H1 (cell line): Measurements from ENCODE around the gene PLEKHM3. TPM values are rescaled to one million over a fixed set of nuclear protein-coding genes. Genes with fewer than 3 reads are reported as not detected.

Experiments used
- CTCF ChIA-PET: fragments of 300-600 bp; sonication (Branson Sonifier 250); formaldehyde crosslinking; loops from one replicate; lab custom pipeline; 2021; ENCODE audit not compliant: partially characterized antibody; lab: Charles Lee
- POLR2A ChIA-PET: fragments of 300-600 bp; sonication (Branson Sonifier 250); formaldehyde crosslinking; loops from one replicate; lab custom pipeline; 2021; ENCODE audit warnings: inconsistent platforms; ENCODE audit not compliant: partially characterized antibody; lab: Charles Lee
- DNase-seq, 2 experiments: peaks; one replicate each; pipeline versions ENCODE4 v3.0.0 to v3.0.0-alpha.2; 2010 to 2022; ENCODE audit warnings: low spot score in 2 of 2, low read depth in 1 of 2, mixed read lengths in 1 of 2
- FAIRE-seq: peaks from 2 replicates; lab custom pipeline; 2011; peaks lifted over from hg19 to GRCh38; lab: Jason Lieb, UNC
- H2AFZ ChIP-seq: 2 replicates; pipeline ENCODE4 v1.8.1; 2012; ENCODE audit warnings: low read length, inconsistent platforms
- H2AK5ac ChIP-seq: 2 replicates; pipeline ENCODE4 v1.6.1; 2013; ENCODE audit warnings: low read depth, low read length
- H2BK120ac ChIP-seq: replicated peaks from 2 replicates; pipeline ENCODE3; 2013; ENCODE audit warnings: low read depth, low read length, inconsistent platforms
- H2BK12ac ChIP-seq: 2 replicates; pipeline ENCODE4 v1.6.1; 2013; ENCODE audit warnings: low read depth, low read length
- H2BK15ac ChIP-seq: 2 replicates; pipeline ENCODE4 v1.6.1; 2013; ENCODE audit warnings: low read length
- H2BK20ac ChIP-seq: 2 replicates; pipeline ENCODE4 v1.6.1; 2013; ENCODE audit warnings: low read length
- H2BK5ac ChIP-seq: 2 replicates; pipeline ENCODE4 v1.6.1; 2013; ENCODE audit warnings: low read depth, low read length
- H3K14ac ChIP-seq: 2 replicates; pipeline ENCODE4 v1.6.1; 2013; ENCODE audit warnings: inconsistent platforms; ENCODE audit not compliant: insufficient read length
- H3K18ac ChIP-seq: 2 replicates; pipeline ENCODE4 v1.6.1; 2013; ENCODE audit warnings: low read length; ENCODE audit errors: extremely low read depth
- H3K23ac ChIP-seq: 2 replicates; pipeline ENCODE4 v1.6.1; 2013; ENCODE audit warnings: inconsistent platforms; ENCODE audit not compliant: insufficient read length
- H3K23me2 ChIP-seq: 2 replicates; pipeline ENCODE4 v1.6.1; 2013; ENCODE audit warnings: low read depth, low read length
- H3K27ac ChIP-seq: 2 replicates; pipeline ENCODE4 v1.6.1; 2011; ENCODE audit warnings: low read depth, low read length, inconsistent platforms
- H3K27me3 ChIP-seq, 4 experiments: replicated peaks in 1 of 4; 1 replicate in 1 of 4; 2 replicates in 3 of 4; pipeline versions ENCODE4 v1.6.1 to v1.8.1; 2011 to 2013; ENCODE audit warnings: low read length in 3 of 4, mild to moderate bottlenecking in 3 of 4, inconsistent platforms in 2 of 4, mixed read lengths in 2 of 4, moderate library complexity in 1 of 4; ENCODE audit not compliant: control insufficient read depth in 3 of 4, insufficient read depth in 3 of 4; ENCODE audit errors: extremely low read depth in 1 of 4
- H3K36me3 ChIP-seq, 4 experiments: 2 replicates each; pipeline versions ENCODE4 v1.6.1 to v1.8.1; 2011 to 2013; ENCODE audit warnings: mild to moderate bottlenecking in 4 of 4, low read length in 3 of 4, moderate library complexity in 2 of 4, control low read depth in 1 of 4, inconsistent platforms in 1 of 4; ENCODE audit not compliant: insufficient read depth in 4 of 4, control insufficient read depth in 2 of 4
- H3K4ac ChIP-seq: replicated peaks from 2 replicates; pipeline ENCODE3; 2013; ENCODE audit warnings: low read length, low read depth, mixed read lengths, inconsistent platforms; ENCODE audit not compliant: insufficient read length
- H3K4me1 ChIP-seq, 4 experiments: replicated peaks in 1 of 4; 1 replicate in 1 of 4; 2 replicates in 3 of 4; pipeline versions ENCODE4 v1.6.1 to v1.8.1; 2011 to 2013; ENCODE audit warnings: low read length in 3 of 4, inconsistent platforms in 2 of 4, mixed read lengths in 1 of 4; ENCODE audit not compliant: insufficient read depth in 4 of 4, control insufficient read depth in 3 of 4
- H3K4me2 ChIP-seq, 2 experiments: 2 replicates each; pipeline versions ENCODE4 v1.6.1 to v1.8.1; 2011 to 2013; ENCODE audit warnings: low read depth in 2 of 2, low read length in 2 of 2, control low read depth in 1 of 2, inconsistent platforms in 1 of 2, mild to moderate bottlenecking in 1 of 2; ENCODE audit not compliant: insufficient read depth in 1 of 2
- H3K4me3 ChIP-seq, 4 experiments: fragments of 200-600, 300-600 bp in 1 of 4; sonication (generic), shearing (Covaris generic), sonication (Bioruptor Twin) in 1 of 4; 2 replicates each; pipeline versions ENCODE4 v1.5.1 to v1.8.1; 2011 to 2016; ENCODE audit warnings: low read length in 4 of 4, low read depth in 3 of 4, control low read depth in 2 of 4, inconsistent platforms in 2 of 4, mild to moderate bottlenecking in 2 of 4, mixed read lengths in 1 of 4, moderate library complexity in 1 of 4; ENCODE audit not compliant: insufficient read depth in 2 of 4; ENCODE audit errors: extremely low read depth in 1 of 4
- H3K56ac ChIP-seq: replicated peaks from 2 replicates; pipeline ENCODE3; 2013; ENCODE audit warnings: low read depth, mild to moderate bottlenecking, mixed read lengths, low read length, inconsistent platforms; ENCODE audit not compliant: insufficient read length
- H3K79me1 ChIP-seq: 2 replicates; pipeline ENCODE4 v1.6.1; 2013; ENCODE audit warnings: low read depth, low read length, control low read depth
- H3K79me2 ChIP-seq, 2 experiments: 2 replicates each; pipeline versions ENCODE4 v1.6.1 to v1.8.1; 2012 to 2013; ENCODE audit warnings: low read length in 2 of 2, mild to moderate bottlenecking in 2 of 2, inconsistent platforms in 1 of 2; ENCODE audit not compliant: insufficient read depth in 2 of 2, control insufficient read depth in 1 of 2
- H3K9ac ChIP-seq, 4 experiments: replicated peaks in 1 of 4; 1 replicate in 1 of 4; 2 replicates in 3 of 4; pipeline versions ENCODE4 v1.6.1 to v1.8.1; 2011 to 2013; ENCODE audit warnings: low read depth in 3 of 4, low read length in 3 of 4, control low read depth in 2 of 4, mild to moderate bottlenecking in 2 of 4, moderate library complexity in 2 of 4, inconsistent platforms in 1 of 4; ENCODE audit errors: extremely low read depth in 1 of 4
- H3K9me3 ChIP-seq, 2 experiments: 2 replicates each; pipeline versions ENCODE4 v1.6.1 to v1.8.1; 2012 to 2013; ENCODE audit warnings: mild to moderate bottlenecking in 2 of 2, moderate library complexity in 2 of 2, control low read depth in 1 of 2, inconsistent platforms in 1 of 2, low read depth in 1 of 2, low read length in 1 of 2, mixed read lengths in 1 of 2; ENCODE audit not compliant: insufficient read depth in 2 of 2
- H4K20me1 ChIP-seq, 2 experiments: replicated peaks in 1 of 2; 2 replicates each; pipeline versions ENCODE3 to v1.8.1; 2011 to 2013; ENCODE audit warnings: inconsistent platforms in 2 of 2, low read length in 2 of 2, mild to moderate bottlenecking in 1 of 2; ENCODE audit not compliant: insufficient read depth in 2 of 2, control insufficient read depth in 1 of 2
- H4K5ac ChIP-seq: 2 replicates; pipeline ENCODE4 v1.6.1; 2013; ENCODE audit warnings: low read length, low read depth, mixed read lengths, inconsistent platforms; ENCODE audit not compliant: insufficient read length
- H4K8ac ChIP-seq: 2 replicates; pipeline ENCODE4 v1.8.0; 2013; ENCODE audit warnings: mild to moderate bottlenecking, moderate library complexity, low read length, inconsistent platforms; ENCODE audit not compliant: insufficient read depth; ENCODE audit errors: extremely low read depth
- H4K91ac ChIP-seq: replicated peaks from 2 replicates; pipeline ENCODE3; 2013; ENCODE audit warnings: low read length, mixed read lengths, inconsistent platforms; ENCODE audit not compliant: insufficient read length
- ATF2 ChIP-seq: IDR thresholded peaks from 2 replicates; pipeline ENCODE4 v1.6.1; 2012; ENCODE audit warnings: low read length, inconsistent platforms
- BCL11A ChIP-seq, 2 experiments: IDR thresholded peaks; one replicate each; pipeline ENCODE4 v1.6.1; 2011; ENCODE audit warnings: low read depth in 2 of 2, low read length in 2 of 2, mild to moderate bottlenecking in 2 of 2
- BRCA1 ChIP-seq: IDR thresholded peaks from 2 replicates; pipeline ENCODE4 v1.6.1; 2012; ENCODE audit warnings: low read depth, low read length, improper control_type of control experiment
- CBX5 ChIP-seq: fragments of 300-800, 300-1000 bp; sonication (generic); IDR thresholded peaks from 2 replicates; pipeline ENCODE4 v1.7.1; 2016; ENCODE audit warnings: antibody characterized with exemption, low read length, low read depth
- CHD2 ChIP-seq: IDR thresholded peaks from 2 replicates; pipeline ENCODE4 v1.6.1; 2012; ENCODE audit warnings: low read length, improper control_type of control experiment
- CREB1 ChIP-seq: IDR thresholded peaks from 2 replicates; pipeline ENCODE4 v1.6.1; 2012; ENCODE audit warnings: inconsistent platforms
- HDAC6 ChIP-seq: IDR thresholded peaks from one replicate; pipeline ENCODE4 v1.7.1; 2012; ENCODE audit warnings: low read depth, mild to moderate bottlenecking, inconsistent platforms, low read length, moderate library complexity
- JUND ChIP-seq: IDR thresholded peaks from 2 replicates; pipeline ENCODE4 v1.6.1; 2011; ENCODE audit warnings: mild to moderate bottlenecking, improper control_type of control experiment, low read length
- KDM1A ChIP-seq: fragments of 200-600, 300-600 bp; sonication (generic); IDR thresholded peaks from 2 replicates; pipeline ENCODE4 v1.7.1; 2016; ENCODE audit warnings: mild to moderate bottlenecking, low read length, borderline replicate concordance
- KDM5A ChIP-seq: fragments of 200-600 bp; IDR thresholded peaks from 2 replicates; pipeline ENCODE4 v1.7.1; 2012; ENCODE audit warnings: mild to moderate bottlenecking, low read length, inconsistent platforms, mixed read lengths
- POLR2A ChIP-seq, 2 experiments: IDR thresholded peaks; 1 replicate in 1 of 2; 2 replicates in 1 of 2; pipeline ENCODE4 v1.6.1; 2011; ENCODE audit warnings: low read depth in 2 of 2, low read length in 2 of 2, mild to moderate bottlenecking in 2 of 2; ENCODE audit errors: control extremely low read depth in 1 of 2
- RFX5 ChIP-seq: IDR thresholded peaks from 2 replicates; pipeline ENCODE4 v1.6.1; 2011; ENCODE audit warnings: low read depth, low read length, improper control_type of control experiment, borderline replicate concordance
- SP4 ChIP-seq: IDR thresholded peaks from 2 replicates; pipeline ENCODE4 v1.6.1; 2012; ENCODE audit warnings: low read length, inconsistent platforms
- TCF12 ChIP-seq: IDR thresholded peaks from 2 replicates; pipeline ENCODE4 v1.6.1; 2011; ENCODE audit warnings: low read depth, mild to moderate bottlenecking, low read length
- TEAD4 ChIP-seq: IDR thresholded peaks from 2 replicates; pipeline ENCODE4 v1.6.1; 2012; ENCODE audit warnings: low read depth, low read length, inconsistent platforms, mixed read lengths
- WGBS, 2 experiments: shearing (Covaris generic) in 1 of 2; methylation state at CpG; one replicate each; pipeline versions ENCODE4 v1.1.6 to v1.1.7; 2013 to 2015; ENCODE audit warnings: low lambda C conversion rate in 2 of 2, mixed read lengths in 2 of 2, inconsistent platforms in 1 of 2, low coverage in 1 of 2, missing lambda C conversion rate in 1 of 2; ENCODE audit not compliant: insufficient replicate concordance in 2 of 2, insufficient coverage in 1 of 2, insufficient read length in 1 of 2; ENCODE audit errors: extremely low coverage in 1 of 2, missing lambda C conversion rate in 1 of 2; 5-methylcytosine and 5-hydroxymethylcytosine counted together
- polyA plus RNA-seq, 7 experiments: library from polyadenylated mRNA; depleted of rRNA in 3 of 7; stranded (reverse) in 5 of 7; unstranded in 2 of 7; fragments of >200 nt in 5 of 7; fragments of 200-250 nt in 2 of 7; gene quantifications; 1 replicate in 5 of 7; 2 replicates in 1 of 7; 4 replicates in 1 of 7; pipeline versions ENCODE4 v1.2.1 to v1.2.3, GENCODE V29; 2011 to 2013; ENCODE audit warnings: missing spikeins in 2 of 7, mixed read lengths in 2 of 7
- total RNA-seq: library from RNA; stranded (reverse); fragmentation: NEBNext Ultra II Directional; extraction: Animal tissue kit (Norgen Biotek cat#: 25700); gene quantifications from 2 replicates; pipeline ENCODE4 v1.2.1, GENCODE V29; 2021

PLEKHM3 gene
- total and polyA plus RNA-seq, 2 of the 8 experiments (the other 6 are each of a cell fraction or from before 2014, with no cell fraction given): 2.3 to 5.8 TPM

- no peak for TF ChIP-seq BRCA1
- no peak for TF ChIP-seq CHD2
- no peak for TF ChIP-seq TEAD4
- no peak for TF ChIP-seq KDM5A
- no peak for TF ChIP-seq JUND
- TF ChIP-seq RFX5: no peak
- TF ChIP-seq TCF12: no peak
- no peak for TF ChIP-seq SP4
- TF ChIP-seq HDAC6: no peak
- TF ChIP-seq CREB1: no peak
- no peak for TF ChIP-seq ATF2
- no peak for TF ChIP-seq KDM1A
- TF ChIP-seq CBX5: no peak
- no peak for TF ChIP-seq POLR2A (IDR thresholded peaks at IDR 0.05; ENCODE audit: control extremely low read depth in 1 of 2, low read depth in 2 of 2, low read length in 2 of 2)
- no peak for TF ChIP-seq BCL11A (IDR thresholded peaks at IDR 0.05; ENCODE audit: low read depth in 2 of 2, low read length in 2 of 2)
- WGBS, 2 experiments: 88 to 100% methylated on average over 2 to 5 of the region's 5 CpGs
- no peaks in the 10 kb centered on the region for H3K36me3 ChIP-seq
- no peak overlapping the region for H2BK5ac ChIP-seq
- no peak overlapping the region for H4K8ac ChIP-seq
- H2AFZ ChIP-seq: no peak overlapping the region
- FAIRE-seq: no peak
- H2BK12ac ChIP-seq: no peak overlapping the region
- no peak overlapping the region for H3K23ac ChIP-seq
- no peak overlapping the region for H3K4me3 ChIP-seq
- H3K4ac ChIP-seq: no peak overlapping the region
- no peaks in the 10 kb centered on the region for H3K79me2 ChIP-seq
- ChIA-PET POLR2A (no interaction called here), CTCF (interaction anchor here (0.7 to 1.2 kb wide), 2 partner anchors 32 to 44 kb away, joined by 3 to 4 read pairs; no protein-coding TSS in a partner anchor)
- H3K14ac ChIP-seq: no peak overlapping the region
- no peak overlapping the region for H3K27ac ChIP-seq
- no peaks in the 10 kb centered on the region for H3K23me2 ChIP-seq
- H2AK5ac ChIP-seq: no peak overlapping the region
- no peaks in the 10 kb centered on the region for H3K79me1 ChIP-seq
- no peak overlapping the region for H3K4me2 ChIP-seq
- H3K4me1 ChIP-seq: no peaks in the 10 kb centered on the region
- no peak overlapping the region for H2BK20ac ChIP-seq
- H3K9me3 ChIP-seq: no peaks in the 10 kb centered on the region
- peaks cover 0 to 2% of the 10 kb centered on the region in 2 experiments for H4K20me1 ChIP-seq
- H3K27me3 ChIP-seq: no peaks in the 10 kb centered on the region
- no peak overlapping the region for H4K5ac ChIP-seq
- H2BK120ac ChIP-seq: no peak overlapping the region
- no peak overlapping the region for H3K9ac ChIP-seq
- no peak overlapping the region for H4K91ac ChIP-seq
- no peak overlapping the region for H3K56ac ChIP-seq
- no peak overlapping the region for H2BK15ac ChIP-seq
- H3K18ac ChIP-seq: no peak overlapping the region
- DNase-seq: no peak
Measured at GRCh38 chr2:207865210-207865609, 160.1 kb downstream of the PLEKHM3 start.
